IMR-90 (cell line): ENCODE measurements around the gene MTHFD2L.

Experiments used
- BHLHE40 ChIP-seq: fragments of 150-350 bp; IDR thresholded peaks from 2 replicates; pipeline ENCODE4 v1.6.1; 2016; ENCODE audit warnings: mild to moderate bottlenecking, low read depth, low read length
- CEBPB ChIP-seq: IDR thresholded peaks from 2 replicates; pipeline ENCODE4 v1.6.1; 2012; ENCODE audit warnings: low read depth, low read length, improper control_type of control experiment
- CHD1 ChIP-seq: IDR thresholded peaks from 2 replicates; pipeline ENCODE4 v1.6.1; 2012; ENCODE audit warnings: low read depth, low read length, improper control_type of control experiment
- MAFK ChIP-seq: IDR thresholded peaks from 2 replicates; pipeline ENCODE4 v1.6.1; 2012; ENCODE audit warnings: low read depth, low read length, improper control_type of control experiment
- MXI1 ChIP-seq: IDR thresholded peaks from 2 replicates; pipeline ENCODE4 v1.6.1; 2012; ENCODE audit warnings: low read depth, mild to moderate bottlenecking, low read length, moderate library complexity, borderline replicate concordance
- POLR2A ChIP-seq: IDR thresholded peaks from 2 replicates; pipeline ENCODE4 v1.6.1; 2012; ENCODE audit warnings: mild to moderate bottlenecking, low read depth, low read length
- RAD21 ChIP-seq: IDR thresholded peaks from 2 replicates; pipeline ENCODE4 v1.6.1; 2012; ENCODE audit warnings: low read length, improper control_type of control experiment
- RFX5 ChIP-seq: IDR thresholded peaks from 2 replicates; pipeline ENCODE4 v1.8.0; 2012; ENCODE audit warnings: low read depth, mild to moderate bottlenecking, low read length, moderate library complexity
- SMC3 ChIP-seq: fragments of 150-350 bp; IDR thresholded peaks from 2 replicates; pipeline ENCODE4 v1.6.1; 2016; ENCODE audit warnings: low read depth, mild to moderate bottlenecking, antibody characterized with exemption, low read length, moderate library complexity
- TF ChIP-seq, protein P1 (sequence below): conservative IDR thresholded peaks from 2 replicates; pipeline ENCODE4 v1.5.1; 2012; ENCODE audit warnings: mild to moderate bottlenecking, low read depth, low read length, improper control_type of control experiment
- TF ChIP-seq, protein P2 (sequence below): fragments of 150-350 bp; IDR thresholded peaks from 2 replicates; pipeline ENCODE4 v1.6.1; 2016; ENCODE audit warnings: low read depth, mild to moderate bottlenecking, low read length, moderate library complexity, borderline replicate concordance

DNA sequence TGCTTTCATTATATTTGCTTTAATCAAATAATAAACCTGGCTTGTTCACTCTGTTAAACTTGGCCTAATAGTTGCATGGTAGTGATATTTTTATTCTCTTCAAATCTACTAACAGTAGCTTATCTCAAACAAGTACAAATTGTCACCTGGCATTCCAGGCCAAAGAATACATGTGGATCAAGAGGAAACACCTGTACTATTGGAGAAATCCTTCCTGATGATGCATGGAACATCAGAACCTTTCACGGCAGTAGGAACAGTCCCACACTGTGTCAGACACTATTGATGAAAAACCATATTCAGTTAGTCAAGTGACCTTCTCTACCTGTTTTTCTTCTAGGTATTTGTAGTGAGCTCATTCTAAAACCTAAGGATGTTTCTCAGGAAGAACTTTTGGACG, 17.0 kb downstream of the MTHFD2L start:
- TF ChIP-seq, protein P1, sequence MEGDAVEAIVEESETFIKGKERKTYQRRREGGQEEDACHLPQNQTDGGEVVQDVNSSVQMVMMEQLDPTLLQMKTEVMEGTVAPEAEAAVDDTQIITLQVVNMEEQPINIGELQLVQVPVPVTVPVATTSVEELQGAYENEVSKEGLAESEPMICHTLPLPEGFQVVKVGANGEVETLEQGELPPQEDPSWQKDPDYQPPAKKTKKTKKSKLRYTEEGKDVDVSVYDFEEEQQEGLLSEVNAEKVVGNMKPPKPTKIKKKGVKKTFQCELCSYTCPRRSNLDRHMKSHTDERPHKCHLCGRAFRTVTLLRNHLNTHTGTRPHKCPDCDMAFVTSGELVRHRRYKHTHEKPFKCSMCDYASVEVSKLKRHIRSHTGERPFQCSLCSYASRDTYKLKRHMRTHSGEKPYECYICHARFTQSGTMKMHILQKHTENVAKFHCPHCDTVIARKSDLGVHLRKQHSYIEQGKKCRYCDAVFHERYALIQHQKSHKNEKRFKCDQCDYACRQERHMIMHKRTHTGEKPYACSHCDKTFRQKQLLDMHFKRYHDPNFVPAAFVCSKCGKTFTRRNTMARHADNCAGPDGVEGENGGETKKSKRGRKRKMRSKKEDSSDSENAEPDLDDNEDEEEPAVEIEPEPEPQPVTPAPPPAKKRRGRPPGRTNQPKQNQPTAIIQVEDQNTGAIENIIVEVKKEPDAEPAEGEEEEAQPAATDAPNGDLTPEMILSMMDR, result no peak
- TF ChIP-seq POLR2A (no peak), RAD21 (no peak), MAFK (no peak), CEBPB (no peak), MXI1 (no peak), SMC3 (no peak), CHD1 (no peak), BHLHE40 (no peak), RFX5 (no peak)
- TF ChIP-seq, protein P2, sequence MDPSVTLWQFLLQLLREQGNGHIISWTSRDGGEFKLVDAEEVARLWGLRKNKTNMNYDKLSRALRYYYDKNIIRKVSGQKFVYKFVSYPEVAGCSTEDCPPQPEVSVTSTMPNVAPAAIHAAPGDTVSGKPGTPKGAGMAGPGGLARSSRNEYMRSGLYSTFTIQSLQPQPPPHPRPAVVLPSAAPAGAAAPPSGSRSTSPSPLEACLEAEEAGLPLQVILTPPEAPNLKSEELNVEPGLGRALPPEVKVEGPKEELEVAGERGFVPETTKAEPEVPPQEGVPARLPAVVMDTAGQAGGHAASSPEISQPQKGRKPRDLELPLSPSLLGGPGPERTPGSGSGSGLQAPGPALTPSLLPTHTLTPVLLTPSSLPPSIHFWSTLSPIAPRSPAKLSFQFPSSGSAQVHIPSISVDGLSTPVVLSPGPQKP, result no peak
